K562 (cell line): Measurements from ENCODE around the gene SLX4IP. TPM values are rescaled to one million over a fixed set of nuclear protein-coding genes. Genes with fewer than 3 reads are reported as not detected.
A peak's percentile ranks its signal among the peaks of the same experiment; 100 is the strongest.

Experiments used
- BRF1 ChIP-seq: IDR thresholded peaks from 3 replicates; pipeline ENCODE4 v1.6.1; 2011; ENCODE audit warnings: borderline replicate concordance, mild to moderate bottlenecking; ENCODE audit not compliant: insufficient read length; ENCODE audit errors: extremely low read depth
- CREB1 ChIP-seq, 2 experiments: sonication (generic) in 1 of 2; formaldehyde crosslinking in 1 of 2; IDR thresholded peaks; 2 replicates each; pipeline versions ENCODE4 v1.6.1 to v1.8.0; 2012 to 2022; ENCODE audit warnings: inconsistent platforms in 1 of 2, mild to moderate bottlenecking in 1 of 2, missing genetic modification reagents in 1 of 2, moderate library complexity in 1 of 2
- EGR1 ChIP-seq: fragments of 450-650 bp; conservative IDR thresholded peaks from 2 replicates; pipeline ENCODE4 v1.6.1; 2017; ENCODE audit warnings: mild to moderate bottlenecking
- KAT7 ChIP-seq: sonication (generic); formaldehyde crosslinking; IDR thresholded peaks from 2 replicates; pipeline ENCODE4 v1.8.0; 2022; ENCODE audit warnings: missing genetic modification reagents, mild to moderate bottlenecking, borderline replicate concordance
- NFRKB ChIP-seq: fragments of 450-650 bp; IDR thresholded peaks from 2 replicates; pipeline ENCODE4 v1.6.1; 2016; ENCODE audit warnings: low read depth
- POLR2B ChIP-seq: fragments of 450-650 bp; IDR thresholded peaks from 2 replicates; pipeline ENCODE4 v1.6.1; 2018; ENCODE audit warnings: low read depth; ENCODE audit not compliant: partially characterized antibody
- RBBP5 ChIP-seq: fragments of 200-600 bp; sonication (generic); IDR thresholded peaks from 2 replicates; pipeline ENCODE4 v1.6.1; 2012; ENCODE audit warnings: borderline replicate concordance, mild to moderate bottlenecking, low read length, control low read depth, inconsistent platforms; ENCODE audit not compliant: insufficient read depth, poor library complexity, severe bottlenecking
- RBM25 ChIP-seq: fragments of 200-400 bp; formaldehyde crosslinking; IDR thresholded peaks from 2 replicates; pipeline ENCODE4 v1.6.1; 2018; ENCODE audit warnings: low read length, low read depth, moderate library complexity; ENCODE audit not compliant: severe bottlenecking
- SP1 ChIP-seq: sonication (generic); formaldehyde crosslinking; IDR thresholded peaks from 2 replicates; pipeline ENCODE4 v1.8.1; 2022; ENCODE audit warnings: mild to moderate bottlenecking, missing genetic modification reagents
- SUPT5H ChIP-seq: fragments of 450-650 bp; IDR thresholded peaks from 2 replicates; pipeline ENCODE4 v1.6.1; 2016
- ZBTB1 ChIP-seq: sonication (generic); formaldehyde crosslinking; IDR thresholded peaks from 2 replicates; pipeline ENCODE4 v1.8.1; 2023; ENCODE audit warnings: missing genetic modification reagents, low read depth, mild to moderate bottlenecking, borderline replicate concordance
- polyA plus RNA-seq, 8 experiments: library from polyadenylated mRNA; depleted of rRNA in 4 of 8; stranded (reverse) in 5 of 8; unstranded in 3 of 8; fragments of >200 nt; fragmentation: Nextera tagmentation in 2 of 8; fragmentation: Illumina TruSeq in 1 of 8; extraction: Ambion mirVana in 2 of 8; extraction: Trizol in 1 of 8; gene quantifications; 2 replicates each; pipeline versions ENCODE4 v1.2.1 to v1.2.3, GENCODE V29; 2011 to 2014; ENCODE audit warnings: inconsistent platforms in 1 of 8, missing spikeins in 1 of 8
- total RNA-seq, 7 experiments: library from RNA; depleted of rRNA in 6 of 7; stranded (reverse); fragments of >200 nt in 6 of 7; fragmentation: Illumina TruSeq in 2 of 7; extraction: Trizol in 2 of 7; gene quantifications; 2 replicates each; pipeline versions ENCODE4 v1.2.1 to v1.2.3, GENCODE V29; 2011 to 2021; ENCODE audit warnings: low replicate concordance in 1 of 7
- TF ChIP-seq, protein P1 (sequence below), 2 experiments: fragments of 200-800 bp in 1 of 2; sonication (Bioruptor generic) in 1 of 2; sonication (generic) in 1 of 2; formaldehyde crosslinking in 1 of 2; IDR thresholded peaks in 1 of 2; conservative IDR thresholded peaks in 1 of 2; 2 replicates each; pipeline versions ENCODE4 v1.5.0 to v1.6.1; 2016 to 2020; ENCODE audit warnings: missing compliant biosample characterization in 1 of 2, missing genetic modification characterization in 1 of 2, missing genetic modification reagents in 1 of 2
- TF ChIP-seq, protein P2 (sequence below): sonication (generic); formaldehyde crosslinking; IDR thresholded peaks from 2 replicates; pipeline ENCODE4 v1.8.0; 2023; ENCODE audit warnings: mild to moderate bottlenecking, missing genetic modification reagents
- TF ChIP-seq, protein P3 (sequence below): sonication (generic); formaldehyde crosslinking; IDR thresholded peaks from 2 replicates; pipeline ENCODE4 v1.8.0; 2022; ENCODE audit warnings: mild to moderate bottlenecking, missing genetic modification reagents, borderline replicate concordance
- TF ChIP-seq, protein P4 (sequence below): sonication (generic); formaldehyde crosslinking; IDR thresholded peaks from 2 replicates; pipeline ENCODE4 v1.8.1; 2023; ENCODE audit warnings: missing genetic modification reagents, mild to moderate bottlenecking, borderline replicate concordance

SLX4IP gene
- total and polyA plus RNA-seq, 9 of the 15 experiments (the other 6 are each of a cell fraction or from before 2014, with no cell fraction given): 1.5 to 5.9 (median 3.5) TPM

DNA sequence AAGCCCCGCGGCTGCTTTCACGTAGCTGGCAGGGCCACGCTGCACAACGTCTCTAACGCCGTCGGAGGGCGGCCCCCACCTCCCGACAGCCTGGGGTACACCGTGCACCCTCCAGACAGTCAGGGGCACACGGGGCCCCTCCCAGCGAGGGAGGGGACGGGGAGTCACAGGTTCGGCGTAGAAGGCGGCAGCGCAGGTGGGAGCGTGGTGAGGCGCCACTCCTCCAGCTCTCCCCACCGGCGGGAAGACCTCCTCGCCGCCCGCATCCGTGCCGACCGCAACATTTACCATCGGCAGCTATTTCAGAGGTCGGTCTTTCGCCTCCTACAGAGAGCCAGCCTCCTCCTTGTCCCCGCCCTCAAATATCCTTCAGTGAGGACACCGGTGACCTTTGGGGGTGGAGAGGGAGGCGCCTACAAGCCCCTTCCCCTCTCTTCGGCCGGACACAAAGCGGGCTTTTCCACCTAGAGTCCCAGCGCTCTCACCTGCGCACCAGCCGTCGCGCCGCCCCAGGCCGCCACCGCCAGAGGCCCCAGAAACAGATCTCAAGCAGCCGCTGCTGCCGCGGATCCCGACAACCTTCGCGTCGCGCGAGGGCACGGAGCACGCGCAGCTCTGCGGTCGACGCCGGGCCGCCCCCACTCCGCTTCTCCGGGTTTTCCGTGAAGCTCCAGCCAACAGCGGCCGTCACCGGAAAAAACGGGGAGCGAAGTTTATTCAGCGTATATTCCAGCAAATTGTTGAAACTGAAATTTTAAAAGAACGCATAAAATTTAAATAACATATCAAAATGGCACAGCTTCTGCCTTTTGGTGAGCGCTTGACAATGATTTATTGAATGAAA lies 1.3 kb upstream of the SLX4IP start, which contains the start of gene MKKS (continued):
- TF ChIP-seq, protein P1, sequence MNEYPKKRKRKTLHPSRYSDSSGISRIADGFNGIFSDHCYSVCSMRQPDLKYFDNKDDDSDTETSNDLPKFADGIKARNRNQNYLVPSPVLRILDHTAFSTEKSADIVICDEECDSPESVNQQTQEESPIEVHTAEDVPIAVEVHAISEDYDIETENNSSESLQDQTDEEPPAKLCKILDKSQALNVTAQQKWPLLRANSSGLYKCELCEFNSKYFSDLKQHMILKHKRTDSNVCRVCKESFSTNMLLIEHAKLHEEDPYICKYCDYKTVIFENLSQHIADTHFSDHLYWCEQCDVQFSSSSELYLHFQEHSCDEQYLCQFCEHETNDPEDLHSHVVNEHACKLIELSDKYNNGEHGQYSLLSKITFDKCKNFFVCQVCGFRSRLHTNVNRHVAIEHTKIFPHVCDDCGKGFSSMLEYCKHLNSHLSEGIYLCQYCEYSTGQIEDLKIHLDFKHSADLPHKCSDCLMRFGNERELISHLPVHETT (CRISPR knock-in tag; conservative IDR thresholded peaks at IDR 0.05 in 1 of 2, IDR thresholded peaks at IDR 0.05 in 1 of 2): 0 out of 4 replicates have a peak, but pooled peaks of 1 of the 2 experiments have one; percentile 36
- TF ChIP-seq, protein P2, sequence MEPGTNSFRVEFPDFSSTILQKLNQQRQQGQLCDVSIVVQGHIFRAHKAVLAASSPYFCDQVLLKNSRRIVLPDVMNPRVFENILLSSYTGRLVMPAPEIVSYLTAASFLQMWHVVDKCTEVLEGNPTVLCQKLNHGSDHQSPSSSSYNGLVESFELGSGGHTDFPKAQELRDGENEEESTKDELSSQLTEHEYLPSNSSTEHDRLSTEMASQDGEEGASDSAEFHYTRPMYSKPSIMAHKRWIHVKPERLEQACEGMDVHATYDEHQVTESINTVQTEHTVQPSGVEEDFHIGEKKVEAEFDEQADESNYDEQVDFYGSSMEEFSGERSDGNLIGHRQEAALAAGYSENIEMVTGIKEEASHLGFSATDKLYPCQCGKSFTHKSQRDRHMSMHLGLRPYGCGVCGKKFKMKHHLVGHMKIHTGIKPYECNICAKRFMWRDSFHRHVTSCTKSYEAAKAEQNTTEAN (CRISPR knock-in tag): 0 out of 2 replicates have a peak, but pooled peaks have one; percentile 50
- TF ChIP-seq ZBTB1 (CRISPR knock-in tag): peak; percentile 61; the same call in 1 of the 2 replicates
- TF ChIP-seq, protein P3, sequence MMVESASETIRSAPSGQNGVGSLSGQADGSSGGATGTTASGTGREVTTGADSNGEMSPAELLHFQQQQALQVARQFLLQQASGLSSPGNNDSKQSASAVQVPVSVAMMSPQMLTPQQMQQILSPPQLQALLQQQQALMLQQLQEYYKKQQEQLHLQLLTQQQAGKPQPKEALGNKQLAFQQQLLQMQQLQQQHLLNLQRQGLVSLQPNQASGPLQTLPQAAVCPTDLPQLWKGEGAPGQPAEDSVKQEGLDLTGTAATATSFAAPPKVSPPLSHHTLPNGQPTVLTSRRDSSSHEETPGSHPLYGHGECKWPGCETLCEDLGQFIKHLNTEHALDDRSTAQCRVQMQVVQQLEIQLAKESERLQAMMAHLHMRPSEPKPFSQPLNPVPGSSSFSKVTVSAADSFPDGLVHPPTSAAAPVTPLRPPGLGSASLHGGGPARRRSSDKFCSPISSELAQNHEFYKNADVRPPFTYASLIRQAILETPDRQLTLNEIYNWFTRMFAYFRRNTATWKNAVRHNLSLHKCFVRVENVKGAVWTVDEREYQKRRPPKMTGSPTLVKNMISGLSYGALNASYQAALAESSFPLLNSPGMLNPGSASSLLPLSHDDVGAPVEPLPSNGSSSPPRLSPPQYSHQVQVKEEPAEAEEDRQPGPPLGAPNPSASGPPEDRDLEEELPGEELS (CRISPR knock-in tag): peak; percentile 22; the same call in 1 of the 2 replicates
- peak; percentile 32 for TF ChIP-seq SP1
- no peak for TF ChIP-seq NFRKB
- peak; percentile 69 for TF ChIP-seq RBBP5
- peak; percentile 80 for TF ChIP-seq RBM25
- peak; percentile 49 for TF ChIP-seq POLR2B
- TF ChIP-seq EGR1: 0 out of 2 replicates have a peak, but pooled peaks have one; percentile 21
- peak; percentile 35; the same call in 1 of the 2 replicates for TF ChIP-seq KAT7 (CRISPR knock-in tag)
- TF ChIP-seq BRF1: no peak
- peak; percentile 54 for TF ChIP-seq SUPT5H
- TF ChIP-seq, protein P4, sequence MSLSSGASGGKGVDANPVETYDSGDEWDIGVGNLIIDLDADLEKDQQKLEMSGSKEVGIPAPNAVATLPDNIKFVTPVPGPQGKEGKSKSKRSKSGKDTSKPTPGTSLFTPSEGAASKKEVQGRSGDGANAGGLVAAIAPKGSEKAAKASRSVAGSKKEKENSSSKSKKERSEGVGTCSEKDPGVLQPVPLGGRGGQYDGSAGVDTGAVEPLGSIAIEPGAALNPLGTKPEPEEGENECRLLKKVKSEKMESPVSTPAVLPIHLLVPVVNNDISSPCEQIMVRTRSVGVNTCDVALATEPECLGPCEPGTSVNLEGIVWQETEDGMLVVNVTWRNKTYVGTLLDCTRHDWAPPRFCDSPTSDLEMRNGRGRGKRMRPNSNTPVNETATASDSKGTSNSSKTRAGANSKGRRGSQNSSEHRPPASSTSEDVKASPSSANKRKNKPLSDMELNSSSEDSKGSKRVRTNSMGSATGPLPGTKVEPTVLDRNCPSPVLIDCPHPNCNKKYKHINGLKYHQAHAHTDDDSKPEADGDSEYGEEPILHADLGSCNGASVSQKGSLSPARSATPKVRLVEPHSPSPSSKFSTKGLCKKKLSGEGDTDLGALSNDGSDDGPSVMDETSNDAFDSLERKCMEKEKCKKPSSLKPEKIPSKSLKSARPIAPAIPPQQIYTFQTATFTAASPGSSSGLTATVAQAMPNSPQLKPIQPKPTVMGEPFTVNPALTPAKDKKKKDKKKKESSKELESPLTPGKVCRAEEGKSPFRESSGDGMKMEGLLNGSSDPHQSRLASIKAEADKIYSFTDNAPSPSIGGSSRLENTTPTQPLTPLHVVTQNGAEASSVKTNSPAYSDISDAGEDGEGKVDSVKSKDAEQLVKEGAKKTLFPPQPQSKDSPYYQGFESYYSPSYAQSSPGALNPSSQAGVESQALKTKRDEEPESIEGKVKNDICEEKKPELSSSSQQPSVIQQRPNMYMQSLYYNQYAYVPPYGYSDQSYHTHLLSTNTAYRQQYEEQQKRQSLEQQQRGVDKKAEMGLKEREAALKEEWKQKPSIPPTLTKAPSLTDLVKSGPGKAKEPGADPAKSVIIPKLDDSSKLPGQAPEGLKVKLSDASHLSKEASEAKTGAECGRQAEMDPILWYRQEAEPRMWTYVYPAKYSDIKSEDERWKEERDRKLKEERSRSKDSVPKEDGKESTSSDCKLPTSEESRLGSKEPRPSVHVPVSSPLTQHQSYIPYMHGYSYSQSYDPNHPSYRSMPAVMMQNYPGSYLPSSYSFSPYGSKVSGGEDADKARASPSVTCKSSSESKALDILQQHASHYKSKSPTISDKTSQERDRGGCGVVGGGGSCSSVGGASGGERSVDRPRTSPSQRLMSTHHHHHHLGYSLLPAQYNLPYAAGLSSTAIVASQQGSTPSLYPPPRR (CRISPR knock-in tag): no peak
- TF ChIP-seq CREB1 (IDR thresholded peaks at IDR 0.05): no peak
- TF ChIP-seq CREB1 (CRISPR knock-in tag; IDR thresholded peaks at IDR 0.05): peak; percentile 53; the same call in 1 of the 2 replicates
